Thoracic aorta (tissue), 2 donors: ENCODE data around the gene ZMYND10. TPM values are rescaled to one million over a fixed set of nuclear protein-coding genes. Genes with fewer than 3 reads are reported as not detected.

Source experiments
- ATAC-seq: fragments of 150-250 bp; one replicate; pipeline ENCODE4 v1.8.0; 2017; ENCODE audit warnings: low read depth; ENCODE audit not compliant: insufficient number of reproducible peaks, low FRiP score
- DNase-seq: peaks from one replicate; pipeline ENCODE4 v3.0.0-alpha.2; 2020; ENCODE audit warnings: low spot score
- H3K27ac ChIP-seq, 2 donors: fragments of 200-600 bp; sonication (generic); 1 replicate in 1 of 2; 2 replicates in 1 of 2; pipeline ENCODE4 v1.5.1; 2016; ENCODE audit warnings: mild to moderate bottlenecking in 2 of 2, moderate library complexity in 2 of 2
- H3K27me3 ChIP-seq: fragments of 200-600 bp; sonication (generic); replicated peaks from 2 replicates; pipeline ENCODE4 v1.6.0; 2016; ENCODE audit warnings: mild to moderate bottlenecking; ENCODE audit not compliant: insufficient read depth
- H3K36me3 ChIP-seq: fragments of 200-600 bp; sonication (generic); one replicate; pipeline ENCODE4 v1.5.1; 2016
- H3K4me1 ChIP-seq, 2 donors: fragments of 200-600 bp; sonication (generic); 1 replicate in 1 of 2; 2 replicates in 1 of 2; pipeline versions ENCODE4 v1.5.1 to v1.6.0; 2016; ENCODE audit warnings: low read depth in 2 of 2, mild to moderate bottlenecking in 1 of 2; ENCODE audit not compliant: control insufficient read depth in 1 of 2
- H3K4me3 ChIP-seq: fragments of 200-600 bp; sonication (generic); 2 replicates; pipeline ENCODE4 v1.5.1; 2016; ENCODE audit warnings: mild to moderate bottlenecking
- H3K9me3 ChIP-seq: fragments of 200-600 bp; sonication (generic); 2 replicates; pipeline ENCODE4 v1.5.1; 2016
- total RNA-seq, 2 donors: library from RNA; depleted of rRNA; stranded (reverse); fragments of >200 nt; gene quantifications; one replicate each; pipeline versions ENCODE4 v1.1.0 to v1.2.3, GENCODE V29; 2016
- TF ChIP-seq, protein P1 (sequence below): fragments of 200-600 bp; sonication (generic); IDR thresholded peaks from one replicate; pipeline ENCODE4 v1.5.1; 2019; ENCODE audit warnings: antibody characterized with exemption

Gene ZMYND10
- total RNA-seq, 2 donors from 2014 or later, result not detected

DNA sequence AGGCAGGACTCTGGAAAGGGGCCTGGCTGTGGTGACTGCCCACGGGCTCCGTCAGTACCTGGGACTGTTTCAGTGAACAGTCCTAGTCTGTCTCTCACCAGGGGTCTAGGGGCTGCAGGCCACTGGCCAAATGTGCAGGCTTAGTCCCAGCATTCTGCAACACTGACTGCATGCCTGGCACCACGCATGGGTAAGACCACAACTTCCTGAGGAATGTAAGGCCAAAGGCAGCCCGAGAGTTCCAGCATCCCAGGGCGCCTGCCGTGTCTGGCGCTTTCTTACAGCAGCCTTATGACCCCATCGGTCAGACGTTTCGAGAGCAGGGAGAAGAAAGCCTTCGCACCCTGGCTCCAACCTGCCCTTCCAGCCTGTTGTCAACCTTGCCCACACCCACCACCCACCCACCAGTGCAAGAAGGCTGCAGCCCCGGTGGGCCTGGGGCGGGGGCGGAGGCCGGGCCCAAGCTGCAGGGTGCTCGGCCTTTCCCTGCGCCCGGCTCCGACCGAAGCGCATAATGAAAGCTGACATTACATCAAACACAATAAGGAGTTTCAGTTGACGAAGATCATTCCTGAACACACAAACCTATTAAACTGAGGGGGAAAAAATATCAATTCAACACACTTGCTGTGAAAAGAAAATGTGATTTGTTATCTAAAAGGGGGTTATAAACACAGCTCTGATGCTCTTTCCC is 43.3 kb upstream of the ZMYND10 start:
- H3K4me3 ChIP-seq, result no peak overlapping the region

DNA sequence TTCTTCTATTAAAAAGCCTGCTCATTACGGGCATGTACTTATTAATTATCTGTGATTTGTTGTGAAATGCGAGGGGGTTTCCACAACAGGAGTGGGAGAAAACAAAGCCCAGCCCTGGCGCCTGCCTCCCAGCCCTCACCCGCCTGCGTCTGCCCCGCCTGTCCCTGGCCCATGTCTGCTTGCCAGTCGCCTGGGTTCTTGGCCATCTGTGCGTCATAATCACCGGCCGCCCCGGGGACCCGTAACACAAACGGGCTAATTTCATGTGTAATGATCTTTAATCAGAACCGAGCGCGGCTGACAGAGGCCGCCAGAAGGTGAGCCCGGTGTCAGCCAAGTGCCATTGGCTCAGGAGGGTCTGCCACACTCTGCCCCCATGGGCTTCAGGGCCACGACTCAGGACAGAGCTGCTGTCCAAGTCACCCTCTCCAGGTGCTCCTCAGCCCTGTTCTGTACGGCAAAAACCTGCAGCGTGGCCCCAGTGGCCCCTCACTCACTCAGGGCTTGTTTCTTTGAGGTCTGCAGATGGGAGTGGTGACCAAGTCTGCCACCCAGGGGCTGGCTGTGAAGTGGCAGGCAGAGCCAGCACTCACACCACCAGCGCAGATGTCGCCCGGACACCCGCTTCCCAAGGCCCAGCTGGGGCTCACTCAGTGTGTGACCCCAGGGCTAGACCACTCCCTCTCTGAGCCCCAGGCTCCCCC is 42.6 kb upstream of the ZMYND10 start:
- TF ChIP-seq, protein P1, sequence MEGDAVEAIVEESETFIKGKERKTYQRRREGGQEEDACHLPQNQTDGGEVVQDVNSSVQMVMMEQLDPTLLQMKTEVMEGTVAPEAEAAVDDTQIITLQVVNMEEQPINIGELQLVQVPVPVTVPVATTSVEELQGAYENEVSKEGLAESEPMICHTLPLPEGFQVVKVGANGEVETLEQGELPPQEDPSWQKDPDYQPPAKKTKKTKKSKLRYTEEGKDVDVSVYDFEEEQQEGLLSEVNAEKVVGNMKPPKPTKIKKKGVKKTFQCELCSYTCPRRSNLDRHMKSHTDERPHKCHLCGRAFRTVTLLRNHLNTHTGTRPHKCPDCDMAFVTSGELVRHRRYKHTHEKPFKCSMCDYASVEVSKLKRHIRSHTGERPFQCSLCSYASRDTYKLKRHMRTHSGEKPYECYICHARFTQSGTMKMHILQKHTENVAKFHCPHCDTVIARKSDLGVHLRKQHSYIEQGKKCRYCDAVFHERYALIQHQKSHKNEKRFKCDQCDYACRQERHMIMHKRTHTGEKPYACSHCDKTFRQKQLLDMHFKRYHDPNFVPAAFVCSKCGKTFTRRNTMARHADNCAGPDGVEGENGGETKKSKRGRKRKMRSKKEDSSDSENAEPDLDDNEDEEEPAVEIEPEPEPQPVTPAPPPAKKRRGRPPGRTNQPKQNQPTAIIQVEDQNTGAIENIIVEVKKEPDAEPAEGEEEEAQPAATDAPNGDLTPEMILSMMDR, result no peak
- Histone ChIP-seq H3K4me3 (no peak overlapping the region), H3K27ac (no peak overlapping the region), H3K9me3 (no peaks in the 10 kb centered on the region), H3K4me1 (peaks cover 10 to 39% of the 10 kb centered on the region in 2 donors), H3K27me3 (no peaks in the 10 kb centered on the region), H3K36me3 (no peaks in the 10 kb centered on the region)
- ATAC-seq (no peak), DNase-seq (no peak)

More for the DNA sequence above, 43.3 kb upstream of the ZMYND10 start:
- Histone ChIP-seq H3K36me3 (no peaks in the 10 kb centered on the region), H3K4me1 (peaks cover 10 to 34% of the 10 kb centered on the region in 2 donors), H3K9me3 (no peaks in the 10 kb centered on the region), H3K27ac (no peak overlapping the region), H3K27me3 (no peaks in the 10 kb centered on the region)
- DNase-seq, result no peak
- TF ChIP-seq, protein P1, result no peak
- ATAC-seq, result no peak

DNA sequence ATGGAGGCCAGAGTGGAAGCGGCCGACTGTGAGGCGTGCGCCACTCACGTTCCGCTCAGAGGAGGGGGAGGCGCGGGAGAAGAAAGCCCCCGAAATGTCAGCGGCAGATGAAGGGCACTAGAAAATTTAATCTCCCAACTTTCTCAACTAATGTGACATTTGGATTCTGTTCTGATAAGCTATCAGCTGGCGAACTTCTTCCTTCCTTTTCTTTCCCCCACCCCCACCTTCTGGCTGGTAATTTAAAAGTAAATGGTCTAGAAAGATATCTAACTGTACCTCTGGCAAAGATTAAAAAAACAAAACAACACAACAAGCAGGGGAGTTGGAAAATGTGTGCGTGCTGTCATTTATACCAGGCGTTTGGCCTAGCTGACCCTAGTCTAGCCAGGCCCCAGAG is 40.2 kb upstream of the ZMYND10 start:
- no peak overlapping the region for H3K4me3 ChIP-seq
- DNase-seq (no peak), ATAC-seq (no peak)
- peaks cover 7 to 32% of the 10 kb centered on the region in 2 donors for H3K4me1 ChIP-seq
- no peaks in the 10 kb centered on the region for H3K27me3 ChIP-seq
- TF ChIP-seq, protein P1, result no peak
- H3K9me3 ChIP-seq, result no peaks in the 10 kb centered on the region
- no peaks in the 10 kb centered on the region for H3K36me3 ChIP-seq
- H3K27ac ChIP-seq, result no peak overlapping the region

DNA sequence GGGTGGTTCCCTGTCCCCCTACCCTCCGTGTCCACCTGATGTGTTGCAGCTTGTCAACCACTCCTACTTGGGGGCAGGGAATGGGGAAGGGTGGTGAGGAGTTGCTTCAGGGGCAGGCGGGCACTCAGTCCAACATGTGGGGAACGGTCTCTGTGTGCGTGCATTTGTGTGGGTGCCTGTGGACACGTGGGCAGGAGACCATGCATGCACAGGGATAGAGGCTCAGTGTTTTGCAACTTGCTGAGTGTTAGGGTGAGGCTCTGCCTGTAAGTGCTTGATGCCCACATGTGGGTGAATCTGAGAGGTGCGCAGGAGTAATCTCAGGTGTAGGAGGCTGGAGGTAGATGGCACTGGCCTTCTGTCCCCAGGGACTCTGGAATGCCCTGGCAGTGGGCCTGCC is 38.2 kb upstream of the ZMYND10 start:
- no peak for ATAC-seq
- TF ChIP-seq, protein P1, result no peak

DNA sequence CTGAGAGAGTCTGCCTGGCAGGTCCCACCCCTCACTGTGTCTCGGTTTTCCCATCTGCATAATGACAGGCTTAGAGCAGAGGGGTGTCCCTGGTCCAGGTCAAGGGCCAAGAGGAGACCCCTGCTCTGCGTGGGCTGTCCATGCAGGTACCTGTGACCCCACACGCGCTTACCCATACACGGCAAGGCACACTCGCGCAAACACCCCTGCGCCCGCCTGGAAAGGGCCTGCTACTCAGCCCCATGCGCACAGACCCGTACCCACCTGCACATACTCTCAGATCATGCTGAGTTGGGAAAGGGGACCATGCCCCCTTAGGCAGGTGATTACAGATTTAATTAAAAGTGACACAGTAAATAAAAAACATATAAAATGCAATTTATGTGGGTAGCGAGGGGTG is 37.2 kb upstream of the ZMYND10 start:
- no peak overlapping the region for H3K4me3 ChIP-seq
- no peaks in the 10 kb centered on the region for H3K9me3 ChIP-seq
- TF ChIP-seq, protein P1, result no peak
- ATAC-seq (no peak), DNase-seq (no peak)
- H3K4me1 ChIP-seq, result peaks cover 4 to 21% of the 10 kb centered on the region in 2 donors
- H3K27me3 ChIP-seq, result no peaks in the 10 kb centered on the region
- H3K27ac ChIP-seq, result peak overlapping the region in 1 of 2 donors; percentile 72
- no peaks in the 10 kb centered on the region for H3K36me3 ChIP-seq

More for the DNA sequence above, 38.2 kb upstream of the ZMYND10 start:
- no peak overlapping the region for H3K4me3 ChIP-seq
- H3K9me3 ChIP-seq, result no peaks in the 10 kb centered on the region
- H3K27ac ChIP-seq, result peak overlapping the region in 1 of 2 donors; percentile 72
- no peak for DNase-seq
- H3K36me3 ChIP-seq, result no peaks in the 10 kb centered on the region
- peaks cover 4 to 21% of the 10 kb centered on the region in 2 donors for H3K4me1 ChIP-seq
- no peaks in the 10 kb centered on the region for H3K27me3 ChIP-seq
